Superior temporal gyrus (tissue), 1 donor: ENCODE data around the gene PPP1R9A.

Source experiments
- DNase-seq: peaks from one replicate; pipeline ENCODE4 v3.0.0-alpha.2; 2016; ENCODE audit errors: extremely low spot score

PPP1R9A gene

GRCh38 chr7:95035295-95035694 is 127.9 kb downstream of the PPP1R9A start:
- no peak for DNase-seq

GRCh38 chr7:95041031-95041430 is 133.6 kb downstream of the PPP1R9A start:
- no peak for DNase-seq

DNA sequence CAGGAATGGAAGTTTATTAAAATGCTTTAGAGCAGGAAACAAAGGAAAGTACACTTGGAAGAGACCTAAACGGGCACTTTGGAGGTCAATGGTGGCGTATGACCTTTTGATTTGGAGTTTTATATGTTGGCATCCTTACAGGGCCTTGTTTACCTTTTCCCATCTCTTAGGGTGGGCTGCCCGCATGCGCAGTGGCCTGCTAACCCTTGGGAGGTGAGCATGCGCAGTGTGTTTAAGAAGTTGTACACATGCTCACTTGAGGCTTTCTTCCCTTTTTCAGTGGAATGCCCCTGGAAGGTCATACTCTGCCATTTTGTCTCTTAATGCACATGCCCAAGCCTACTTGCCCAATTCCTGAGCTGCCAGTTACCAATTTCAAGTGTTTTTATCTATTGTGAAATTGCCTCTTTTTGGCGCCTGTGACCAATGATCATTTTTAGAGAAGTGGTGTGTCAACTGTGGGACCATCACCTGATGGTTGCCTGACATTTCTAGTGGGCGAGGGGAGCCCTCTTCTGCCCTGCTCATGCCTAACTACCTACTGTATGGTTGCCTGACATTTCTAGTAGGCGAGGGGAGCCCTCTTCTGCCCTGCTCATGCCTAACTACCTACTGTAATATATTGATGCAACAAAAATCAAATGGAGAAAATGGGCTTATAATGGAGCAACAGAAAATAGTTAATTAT is 138.0 kb downstream of the PPP1R9A start:
- peak; percentile 62 for DNase-seq

DNA sequence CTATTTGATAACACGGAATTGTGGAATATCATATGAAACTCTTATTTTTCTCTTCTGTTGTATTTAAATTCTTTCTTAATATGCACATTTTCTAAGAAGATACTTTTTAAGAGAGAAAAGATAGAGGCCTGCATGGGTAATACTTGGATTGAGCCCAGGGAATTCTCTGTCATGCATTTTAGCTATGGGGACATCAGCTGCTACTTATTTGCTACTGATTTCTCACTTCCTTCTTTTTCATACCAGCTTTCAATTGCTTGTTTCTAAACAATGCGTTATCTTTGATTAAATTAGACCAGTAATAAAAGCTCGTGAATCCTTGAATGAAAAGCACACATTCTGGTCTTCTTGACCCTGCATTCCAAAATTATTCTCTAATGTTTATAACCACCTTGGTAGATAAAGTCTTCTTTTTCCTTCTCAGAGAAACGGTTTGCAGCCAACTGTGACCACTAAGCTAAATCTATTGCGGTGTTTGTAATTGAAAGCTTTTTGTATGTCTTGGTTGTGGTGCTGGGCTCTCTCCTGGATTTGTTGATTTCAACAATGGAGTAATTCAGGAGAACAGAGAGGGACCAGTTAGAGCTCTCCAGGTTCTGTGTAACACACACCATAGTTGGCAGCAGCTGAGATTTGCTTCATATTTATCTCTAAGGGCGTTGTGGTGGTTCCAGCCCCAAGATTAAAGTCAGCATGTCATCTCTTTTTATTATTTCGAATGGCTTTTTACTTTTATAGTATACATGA is 139.3 kb downstream of the PPP1R9A start:
- DNase-seq = peak; percentile 84

GRCh38 chr7:95047291-95047690 is 139.9 kb downstream of the PPP1R9A start:
- peak; percentile 80 for DNase-seq

GRCh38 chr7:95052566-95053094 is 145.2 kb downstream of the PPP1R9A start:
- DNase-seq = no peak

GRCh38 chr7:95054386-95054785 is 147.0 kb downstream of the PPP1R9A start:
- no peak for DNase-seq

DNA sequence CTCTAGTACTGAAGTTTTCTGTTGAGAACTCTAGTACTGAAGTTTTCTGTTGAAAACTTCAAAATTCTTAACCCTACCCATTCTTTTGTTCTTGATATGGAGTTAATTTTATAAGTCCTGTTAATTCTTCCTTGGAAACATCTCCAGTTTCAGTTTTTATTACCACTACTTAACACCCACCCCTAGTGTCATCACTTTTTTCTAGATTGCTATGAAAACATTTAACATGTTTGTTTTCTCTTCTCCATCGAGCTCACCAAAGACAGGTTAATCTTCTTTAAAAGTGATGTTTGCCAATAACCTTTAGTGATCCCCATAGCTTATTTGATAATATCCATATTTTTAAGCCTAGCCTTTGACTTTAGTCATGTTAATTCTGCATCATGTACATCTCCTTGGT is 147.9 kb downstream of the PPP1R9A start:
- DNase-seq = no peak

- no peak for DNase-seq
Observed at GRCh38 chr7:95056107-95056739, 148.8 kb downstream of the PPP1R9A start.

- no peak for DNase-seq
Observed at GRCh38 chr7:95056901-95057300, 149.5 kb downstream of the PPP1R9A start.

GRCh38 chr7:95059842-95060313 is 152.5 kb downstream of the PPP1R9A start:
- no peak for DNase-seq

GRCh38 chr7:95062901-95063300 is 155.5 kb downstream of the PPP1R9A start:
- no peak for DNase-seq

- DNase-seq = no peak
Observed at GRCh38 chr7:95066737-95067530, 159.5 kb downstream of the PPP1R9A start.

- DNase-seq = no peak
Observed at GRCh38 chr7:95088536-95089215, 181.3 kb downstream of the PPP1R9A start.

DNA sequence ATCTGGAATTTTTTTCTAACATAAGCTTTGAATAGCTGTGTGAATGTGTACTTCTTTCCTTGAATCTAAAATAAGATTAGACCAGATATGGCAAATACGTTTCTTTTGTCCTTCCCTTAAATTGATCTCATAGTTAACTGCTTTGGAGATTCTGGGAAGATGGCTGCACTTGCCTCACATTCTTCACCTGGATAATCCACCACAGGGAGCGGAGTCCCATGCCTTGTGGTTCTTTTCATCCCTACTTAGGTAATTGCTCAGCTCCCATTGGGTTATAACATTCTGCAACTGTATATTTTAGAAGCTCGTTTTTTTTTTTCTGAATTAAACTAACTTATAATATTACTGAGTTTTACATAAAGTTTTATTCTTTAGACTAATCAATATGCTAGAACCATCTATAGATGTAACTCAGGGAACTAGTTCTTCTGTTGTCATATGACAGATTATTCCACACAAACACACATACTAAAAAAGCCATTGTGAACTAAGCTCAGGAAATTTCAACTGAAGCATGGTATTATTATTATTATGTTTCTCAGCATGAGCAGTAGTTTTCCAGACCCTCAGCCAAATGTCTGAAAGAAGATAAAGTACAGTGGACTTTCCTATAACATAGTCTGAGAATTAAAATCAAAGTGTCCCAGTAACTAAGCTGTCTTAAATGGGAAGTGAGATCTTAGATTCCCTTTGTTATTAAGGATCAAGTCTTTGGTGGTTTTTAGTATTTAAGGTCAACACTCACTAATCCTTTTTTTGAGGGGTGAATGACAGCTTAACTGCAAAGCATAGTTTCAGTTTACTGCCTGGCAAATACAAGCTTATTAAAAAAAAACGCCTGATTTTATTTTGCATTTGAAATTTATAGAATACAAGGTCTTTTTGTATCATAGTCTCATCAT is 182.3 kb downstream of the PPP1R9A start:
- DNase-seq = no peak

- no peak for DNase-seq
Observed at GRCh38 chr7:95092324-95092723, 184.9 kb downstream of the PPP1R9A start.

GRCh38 chr7:95095259-95095965 is 188.0 kb downstream of the PPP1R9A start:
- peak; percentile 87 for DNase-seq

GRCh38 chr7:95095966-95096540 is 188.7 kb downstream of the PPP1R9A start:
- no peak for DNase-seq

GRCh38 chr7:95097291-95097690 is 189.9 kb downstream of the PPP1R9A start:
- no peak for DNase-seq
